Measurements from ENCODE around the gene HLA-DMB.

- TF ChIP-seq POLR2A (IDR thresholded peaks at IDR 0.05) (peak; percentile 56 to 97), CTCF (IDR thresholded peaks at IDR 0.05) (no peak), POLR2AphosphoS5 (IDR thresholded peaks at IDR 0.05; ENCODE audit: insufficient read depth in 1 of 2, low read depth in 1 of 2) (peak; percentile 90 to 99)
Observed at GRCh38 chr6:32968093-32968866, 27.5 kb upstream of the HLA-DMB start, which contains the start of gene BRD2.
